Measurements from ENCODE around the gene NFS1. TPM values are rescaled to one million over a fixed set of nuclear protein-coding genes. Genes with fewer than 3 reads are reported as not detected.
"Not testable (repeated sequence)": the region's sequence is repeated elsewhere in the genome, so short reads cannot be mapped to it uniquely, and the experiment has no call there.

The NFS1 gene
- total RNA-seq, result 10 to 100 TPM; 21.1 to 45.5 (median 36.3) TPM

DNA sequence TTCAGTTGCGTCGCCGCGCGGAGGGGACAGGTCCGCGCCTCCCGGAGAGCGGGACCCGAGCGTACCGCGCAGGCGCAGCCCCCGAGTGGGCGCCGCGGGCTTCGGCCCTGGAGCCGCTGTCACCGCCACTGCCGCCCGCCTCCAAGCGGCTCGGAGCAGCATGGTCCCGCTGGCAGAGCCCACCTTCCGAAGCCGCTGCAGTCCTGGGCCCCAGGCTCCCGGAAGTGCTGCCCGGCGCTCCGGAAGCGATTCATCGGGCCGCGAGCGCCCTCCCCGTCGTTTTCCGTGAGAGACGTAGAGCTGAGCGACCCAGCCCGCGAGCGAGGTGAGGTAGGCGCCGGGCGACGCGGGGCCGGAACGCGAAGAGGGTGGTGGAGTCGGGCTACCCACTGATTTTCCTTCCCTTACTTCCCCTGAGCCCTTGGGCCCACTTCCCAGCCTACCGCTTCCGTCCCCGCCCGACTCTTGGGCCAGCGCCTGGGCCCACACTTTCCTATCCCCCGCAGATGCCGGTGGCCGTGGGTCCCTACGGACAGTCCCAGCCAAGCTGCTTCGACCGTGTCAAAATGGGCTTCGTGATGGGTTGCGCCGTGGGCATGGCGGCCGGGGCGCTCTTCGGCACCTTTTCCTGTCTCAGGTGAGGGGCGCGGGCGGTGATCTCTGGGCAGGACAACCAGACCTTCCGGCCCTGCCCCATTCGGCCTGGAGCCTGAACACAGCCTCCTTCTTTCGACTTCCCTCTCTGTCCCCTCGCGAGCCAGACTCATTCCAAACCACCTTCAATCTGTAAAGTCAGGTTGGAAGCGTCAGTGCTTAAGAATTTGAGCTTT, at the start of gene NFS1, which contains the start of gene ROMO1:
TSS of gene NFS1 (minus strand) at position 226 of the 830 bp plus-strand sequence. CDS start at position 162, 64 bp downstream.
TSS of gene ROMO1 (plus strand) at position 279 of the 830 bp plus-strand sequence. CDS start at position 507, 228 bp downstream.
- Histone ChIP-seq H3K9me3 (no peaks in the 10 kb centered on the region), H3K36me3 (peaks cover 24 to 28% of the 10 kb centered on the region in 2 donors), H3K27ac (peak within 1 kb of the TSS; percentile 36 to 85 (median 78)), H3K4me3 (replicated peaks in 1 of 3) (peak within 1 kb of the TSS; percentile 66 to 88 (median 68)), H3K27me3 (no peaks in the 10 kb centered on the region), H3K4me1 (peaks cover 4 to 19% of the 10 kb centered on the region in 2 donors)
- intact Hi-C loops (cut with DNase I), result no loop called here
- 0% methylated on average over 37 to 45 of the region's 81 CpGs for WGBS, 2 donors
- TF ChIP-seq, protein P1, sequence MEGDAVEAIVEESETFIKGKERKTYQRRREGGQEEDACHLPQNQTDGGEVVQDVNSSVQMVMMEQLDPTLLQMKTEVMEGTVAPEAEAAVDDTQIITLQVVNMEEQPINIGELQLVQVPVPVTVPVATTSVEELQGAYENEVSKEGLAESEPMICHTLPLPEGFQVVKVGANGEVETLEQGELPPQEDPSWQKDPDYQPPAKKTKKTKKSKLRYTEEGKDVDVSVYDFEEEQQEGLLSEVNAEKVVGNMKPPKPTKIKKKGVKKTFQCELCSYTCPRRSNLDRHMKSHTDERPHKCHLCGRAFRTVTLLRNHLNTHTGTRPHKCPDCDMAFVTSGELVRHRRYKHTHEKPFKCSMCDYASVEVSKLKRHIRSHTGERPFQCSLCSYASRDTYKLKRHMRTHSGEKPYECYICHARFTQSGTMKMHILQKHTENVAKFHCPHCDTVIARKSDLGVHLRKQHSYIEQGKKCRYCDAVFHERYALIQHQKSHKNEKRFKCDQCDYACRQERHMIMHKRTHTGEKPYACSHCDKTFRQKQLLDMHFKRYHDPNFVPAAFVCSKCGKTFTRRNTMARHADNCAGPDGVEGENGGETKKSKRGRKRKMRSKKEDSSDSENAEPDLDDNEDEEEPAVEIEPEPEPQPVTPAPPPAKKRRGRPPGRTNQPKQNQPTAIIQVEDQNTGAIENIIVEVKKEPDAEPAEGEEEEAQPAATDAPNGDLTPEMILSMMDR (IDR thresholded peaks at IDR 0.05), result peak in 3 of 6 experiments; percentile 11 to 33 (median 30)
- TF ChIP-seq POLR2A (IDR thresholded peaks at IDR 0.05), result peak in 1 of 2 donors; percentile 67
- peak; percentile 84 to 86 for DNase-seq

DNA sequence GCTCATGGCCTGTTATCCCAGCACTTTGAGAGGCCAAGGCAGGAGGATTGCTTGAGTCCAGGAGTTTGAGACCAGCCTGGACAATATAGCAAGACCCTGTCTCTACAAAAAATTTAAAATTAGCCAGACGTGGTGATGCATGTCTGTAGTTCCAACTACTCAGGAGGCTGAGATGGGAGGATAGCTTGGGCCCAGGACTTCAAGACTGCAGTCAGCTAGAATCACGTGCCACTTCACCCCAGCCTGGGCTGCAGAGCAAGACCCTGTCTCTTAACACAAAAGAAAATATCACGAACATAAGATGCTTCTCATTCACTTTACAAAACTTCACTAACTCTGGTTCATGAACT, 45.3 kb upstream of the NFS1 start:
- Histone ChIP-seq H3K27ac (peak overlapping the region in 2 of 3 donors; percentile 96 to 99), H3K36me3 (peaks cover 8 to 10% of the 10 kb centered on the region in 2 donors), H3K4me1 (peaks cover 18 to 20% of the 10 kb centered on the region in 2 donors)
- not testable (repeated sequence) for H3K27me3 ChIP-seq; DNase-seq; H3K9me3 ChIP-seq; H3K4me3 ChIP-seq (replicated peaks in 1 of 3)
- intact Hi-C loops (cut with DNase I), result loop anchor here (5.0 to 10.0 kb wide), 2 partner anchors 140 to 208 kb away; partner anchors contain the start of gene SCAND1
- WGBS, 2 donors, result 93 to 94% methylated on average over 3 of the region's 3 CpGs

- peak overlapping the region; percentile 91 to 99 (median 96) for H3K27ac ChIP-seq
- intact Hi-C loops (cut with DNase I), result loop anchor here (5.0 to 10.0 kb wide), 2 partner anchors 141 to 208 kb away; partner anchors contain the start of gene SCAND1
- TF ChIP-seq, protein P1 (IDR thresholded peaks at IDR 0.05), result no peak
- no peak for TF ChIP-seq POLR2A (IDR thresholded peaks at IDR 0.05)
- peaks cover 18 to 24% of the 10 kb centered on the region in 2 donors for H3K4me1 ChIP-seq
- peaks cover 10 to 16% of the 10 kb centered on the region in 2 donors for H3K36me3 ChIP-seq
- no peaks in the 10 kb centered on the region for H3K9me3 ChIP-seq
- H3K27me3 ChIP-seq, result no peaks in the 10 kb centered on the region
- H3K4me3 ChIP-seq (replicated peaks in 1 of 3), result no peak overlapping the region
- DNase-seq, result peak in 1 of 2 donors; percentile 15
- 79% methylated on average over 15 of the region's 15 CpGs for WGBS, 2 donors
These were observed 44.7 kb upstream of the NFS1 start for GRCh38 chr20:35743693-35744491.

- TF ChIP-seq, protein P1 (IDR thresholded peaks at IDR 0.05), result peak in 1 of 6 experiments; percentile 3
- peak in 1 of 2 donors; percentile 62 for TF ChIP-seq POLR2A (IDR thresholded peaks at IDR 0.05)
- peak; percentile 15 to 18 for DNase-seq
- Histone ChIP-seq H3K4me1 (peaks cover 24 to 25% of the 10 kb centered on the region in 2 donors), H3K27me3 (no peaks in the 10 kb centered on the region), H3K27ac (peak overlapping the region; percentile 91 to 99 (median 96)), H3K9me3 (no peaks in the 10 kb centered on the region), H3K4me3 (replicated peaks in 1 of 3) (peak overlapping the region; percentile 21 to 66 (median 51)), H3K36me3 (peaks cover 19 to 26% of the 10 kb centered on the region in 2 donors)
- intact Hi-C loops (cut with DNase I), result loop anchor here (5.0 to 10.0 kb wide), 2 partner anchors 142 to 209 kb away; partner anchors contain the start of gene SCAND1
- 1 to 2% methylated on average over 8 of the region's 8 CpGs for WGBS, 2 donors
These were observed 43.8 kb upstream of the NFS1 start for GRCh38 chr20:35742741-35743523.
